Measurements from ENCODE around the gene CCBE1.

Gene CCBE1

GRCh38 chr18:59393381-59393780 lies 303.8 kb downstream of the CCBE1 start:
- no peak for DNase-seq (ENCODE audit: low read depth in 2 of 2)

- DNase-seq (ENCODE audit: low read depth in 2 of 2) = no peak
These were observed 308.4 kb downstream of the CCBE1 start for GRCh38 chr18:59388817-59389216.

- DNase-seq (ENCODE audit: low read depth in 2 of 2) = no peak
These were observed 309.3 kb downstream of the CCBE1 start for GRCh38 chr18:59387687-59388565.

GRCh38 chr18:59386909-59387686 lies 310.1 kb downstream of the CCBE1 start:
- no peak for DNase-seq (ENCODE audit: low read depth in 2 of 2)

GRCh38 chr18:59385191-59385590 lies 312.0 kb downstream of the CCBE1 start:
- no peak for DNase-seq (ENCODE audit: low read depth in 2 of 2)

GRCh38 chr18:59383851-59384250 lies 313.4 kb downstream of the CCBE1 start:
- DNase-seq (ENCODE audit: low read depth in 2 of 2) = no peak

GRCh38 chr18:59382383-59382782 lies 314.8 kb downstream of the CCBE1 start:
- no peak for DNase-seq (ENCODE audit: low read depth in 2 of 2)

- no peak for DNase-seq (ENCODE audit: low read depth in 2 of 2)
These were observed 315.3 kb downstream of the CCBE1 start for GRCh38 chr18:59381949-59382348.

Data from fibroblast of skin of left biceps (primary cell).